HCT116 (cell line): ENCODE data around the gene LCN9. TPM values are rescaled to one million over a fixed set of nuclear protein-coding genes. Genes with fewer than 3 reads are reported as not detected.

ENCODE experiments used
- ATAC-seq: fragments of 200-7000 bp; cut with Tn5 transposase; 2 replicates; pipeline ENCODE4 v1.9.1; 2020; ENCODE audit warnings: mild to moderate bottlenecking, moderate library complexity
- BruUV-seq: library from RNA; stranded (reverse); fragments of 400-500 nt; replicated peaks from 2 replicates; lab custom pipeline; 2021; lab: Mats Ljungman, UMichigan
- CTCF ChIA-PET: fragments of 300-600 bp; sonication (Branson Sonifier 250); formaldehyde crosslinking; loops from one replicate; lab custom pipeline; 2021; ENCODE audit warnings: antibody characterized with exemption; lab: Charles Lee
- POLR2A ChIA-PET: fragments of 300-600, 350-600 bp; sonication (Branson Sonifier 250); formaldehyde crosslinking; loops from one replicate; lab custom pipeline; 2021; ENCODE audit warnings: antibody characterized with exemption; lab: Charles Lee
- RAD21 ChIA-PET, 2 experiments: fragments of 300-600 bp; sonication (Branson Sonifier 250); formaldehyde crosslinking; loops; one replicate each; lab custom pipeline; 2023; ENCODE audit warnings: low total read pairs in 2 of 2; ENCODE audit not compliant: uncharacterized antibody in 2 of 2, unreplicated experiment in 2 of 2, low non-redundant PET in 1 of 2; lab: Charles Lee
- DNase-seq: peaks from one replicate; pipeline ENCODE4 v3.0.0-alpha.2; 2010; ENCODE audit warnings: low read depth, low spot score
- H2AFZ ChIP-seq: fragments of 200-600 bp; shearing (Covaris generic), sonication (generic); 2 replicates; pipeline ENCODE4 v1.6.1; 2017; ENCODE audit warnings: low read depth, mixed run types, mixed read lengths, antibody characterized with exemption, low read length; ENCODE audit not compliant: poor library complexity, severe bottlenecking
- H3K27ac ChIP-seq: 2 replicates; pipeline ENCODE4 v1.5.1; 2012; ENCODE audit warnings: low read depth, low read length
- H3K27me3 ChIP-seq: fragments of 200-600 bp; sonication (generic); 2 replicates; pipeline ENCODE4 v1.6.1; 2016; ENCODE audit warnings: mixed run types, low read length, mixed read lengths; ENCODE audit not compliant: insufficient read depth
- H3K36me3 ChIP-seq, 2 experiments: fragments of 200-500 bp in 1 of 2; fragments of 200-600 bp in 1 of 2; sonication (Bioruptor generic) in 1 of 2; sonication (generic) in 1 of 2; 2 replicates each; pipeline versions ENCODE4 v1.5.1 to v1.6.1; 2014 to 2016; ENCODE audit warnings: low read length in 2 of 2, inconsistent platforms in 1 of 2, mixed read lengths in 1 of 2, mixed run types in 1 of 2; ENCODE audit not compliant: insufficient read depth in 2 of 2, control insufficient read depth in 1 of 2
- H3K4me1 ChIP-seq, 2 experiments: fragments of 200-600 bp in 1 of 2; sonication (generic) in 1 of 2; 2 replicates each; pipeline versions ENCODE4 v1.5.1 to v1.6.1; 2012 to 2017; ENCODE audit warnings: low read length in 2 of 2, inconsistent platforms in 1 of 2, mild to moderate bottlenecking in 1 of 2, mixed read lengths in 1 of 2, mixed run types in 1 of 2, moderate library complexity in 1 of 2; ENCODE audit not compliant: insufficient read depth in 2 of 2, control insufficient read depth in 1 of 2
- H3K4me2 ChIP-seq: fragments of 200-600 bp; sonication (generic); 2 replicates; pipeline ENCODE4 v1.6.1; 2017; ENCODE audit warnings: mixed run types, low read length, mixed read lengths
- H3K4me3 ChIP-seq, 2 experiments: fragments of 200-600 bp in 1 of 2; sonication (generic) in 1 of 2; replicated peaks in 1 of 2; 2 replicates each; pipeline ENCODE4 v1.5.1; 2011 to 2016; ENCODE audit warnings: low read length in 2 of 2, control low read depth in 1 of 2, low read depth in 1 of 2, mild to moderate bottlenecking in 1 of 2, mixed read lengths in 1 of 2, mixed run types in 1 of 2
- H3K79me2 ChIP-seq: fragments of 200-600 bp; sonication (generic); 2 replicates; pipeline ENCODE4 v1.6.1; 2017; ENCODE audit warnings: mild to moderate bottlenecking, mixed run types, low read length, moderate library complexity, mixed read lengths; ENCODE audit not compliant: insufficient read depth
- H3K9ac ChIP-seq: fragments of 200-600 bp; sonication (generic); 2 replicates; pipeline ENCODE4 v1.6.1; 2016; ENCODE audit warnings: low read length, mixed read lengths
- H3K9me2 ChIP-seq: fragments of 200-600 bp; sonication (generic), shearing (Covaris generic); 2 replicates; pipeline ENCODE4 v1.6.1; 2017; ENCODE audit warnings: mixed run types, mild to moderate bottlenecking, moderate library complexity; ENCODE audit not compliant: insufficient read depth
- H3K9me3 ChIP-seq, 2 experiments: fragments of 200-500 bp in 1 of 2; fragments of 200-600 bp in 1 of 2; sonication (Bioruptor generic) in 1 of 2; sonication (generic) in 1 of 2; 2 replicates each; pipeline ENCODE4 v1.6.1; 2014 to 2017; ENCODE audit warnings: low read length in 2 of 2, mixed read lengths in 2 of 2, inconsistent platforms in 1 of 2, low read depth in 1 of 2, mild to moderate bottlenecking in 1 of 2, mixed run types in 1 of 2, moderate library complexity in 1 of 2; ENCODE audit not compliant: control insufficient read depth in 1 of 2, insufficient read depth in 1 of 2
- H4K20me1 ChIP-seq: fragments of 200-600 bp; sonication (generic), shearing (Covaris generic); 2 replicates; pipeline ENCODE4 v1.6.1; 2017; ENCODE audit warnings: mixed run types, mild to moderate bottlenecking, moderate library complexity; ENCODE audit not compliant: insufficient read depth
- ATF3 ChIP-seq: IDR thresholded peaks from 2 replicates; pipeline ENCODE4 v1.6.1; 2012
- CEBPB ChIP-seq: IDR thresholded peaks from 2 replicates; pipeline ENCODE4 v1.6.1; 2012; ENCODE audit warnings: low read depth
- EGR1 ChIP-seq: IDR thresholded peaks from 2 replicates; pipeline ENCODE4 v1.6.1; 2012; ENCODE audit warnings: low read depth
- ELF1 ChIP-seq: IDR thresholded peaks from 2 replicates; pipeline ENCODE4 v1.6.1; 2012; ENCODE audit warnings: low read depth, borderline replicate concordance
- EZH2 ChIP-seq: fragments of 200-600 bp; sonication (generic); IDR thresholded peaks from 2 replicates; pipeline ENCODE4 v1.6.1; 2017; ENCODE audit warnings: antibody characterized with exemption, mixed run types
- EZH2phosphoT487 ChIP-seq: fragments of 200-600 bp; IDR thresholded peaks from 2 replicates; pipeline ENCODE4 v1.6.1; 2018; ENCODE audit warnings: antibody characterized with exemption, borderline replicate concordance
- MAX ChIP-seq: IDR thresholded peaks from 2 replicates; pipeline ENCODE4 v1.6.1; 2012
- POLR2AphosphoS5 ChIP-seq: IDR thresholded peaks from 2 replicates; pipeline ENCODE4 v1.6.1; 2011; ENCODE audit warnings: mild to moderate bottlenecking, low read depth, low read length, moderate library complexity
- SIN3A ChIP-seq: IDR thresholded peaks from 2 replicates; pipeline ENCODE4 v1.6.1; 2012; ENCODE audit warnings: low read depth
- SRF ChIP-seq: IDR thresholded peaks from 2 replicates; pipeline ENCODE4 v1.6.1; 2012; ENCODE audit warnings: low read depth
- TCF7L2 ChIP-seq: IDR thresholded peaks from 2 replicates; pipeline ENCODE4 v1.7.0; 2011; ENCODE audit warnings: borderline replicate concordance, inconsistent platforms; ENCODE audit not compliant: insufficient read depth, insufficient read length; ENCODE audit errors: extremely low read depth
- YY1 ChIP-seq: IDR thresholded peaks from 2 replicates; pipeline ENCODE4 v1.6.1; 2011; ENCODE audit warnings: low read length, low read depth, moderate library complexity, mild to moderate bottlenecking; ENCODE audit not compliant: insufficient replicate concordance; ENCODE audit errors: extremely low read depth
- ZBTB33 ChIP-seq: IDR thresholded peaks from 2 replicates; pipeline ENCODE4 v1.6.1; 2011; ENCODE audit warnings: mild to moderate bottlenecking, low read length, moderate library complexity; ENCODE audit not compliant: insufficient replicate concordance; ENCODE audit errors: extremely low read depth
- ZFX ChIP-seq: fragments of 450-650 bp; IDR thresholded peaks from 2 replicates; pipeline ENCODE4 v1.6.1; 2017
- intact Hi-C: fragments of 100-400 bp; cut with micrococcal nuclease; formaldehyde crosslinking; loops from 2 replicates; pipeline ENCODE4 v1.10.0; 2022
- total RNA-seq: library from RNA; stranded (reverse); gene quantifications from one replicate; pipeline ENCODE4 v1.2.1, GENCODE V29; 2021; ENCODE audit not compliant: unreplicated experiment

Gene LCN9
- total RNA-seq, 1 experiment from 2014 or later, result not detected

GRCh38 chr9:135674977-135675376 is 11.9 kb downstream of the LCN9 start:
- no peak overlapping the region for H3K9ac ChIP-seq
- H2AFZ ChIP-seq, result no peak overlapping the region
- no TSS peak for BruUV-seq
- H3K36me3 ChIP-seq, result no peaks in the 10 kb centered on the region
- no peaks in the 10 kb centered on the region for H4K20me1 ChIP-seq
- ChIA-PET RAD21 (no interaction called here), CTCF (no interaction called here), POLR2A (no interaction called here)
- no peaks in the 10 kb centered on the region for H3K79me2 ChIP-seq
- H3K4me2 ChIP-seq, result no peak overlapping the region
- peaks cover 4% of the 10 kb centered on the region; the same call in 1 of the 2 replicates for H3K27me3 ChIP-seq
- H3K27ac ChIP-seq, result no peak overlapping the region
- intact Hi-C loops, result no loop called here
- no peak overlapping the region for H3K4me3 ChIP-seq
- H3K4me1 ChIP-seq, result no peaks in the 10 kb centered on the region
- no peaks in the 10 kb centered on the region for H3K9me3 ChIP-seq
- TF ChIP-seq MAX, result no peak
- TF ChIP-seq EZH2, result no peak
- TF ChIP-seq ZBTB33, result no peak
- no peak for TF ChIP-seq SRF
- TF ChIP-seq ATF3, result no peak
- no peak for TF ChIP-seq TCF7L2
- TF ChIP-seq ZFX, result no peak
- no peak for TF ChIP-seq EGR1
- TF ChIP-seq CEBPB, result no peak
- no peak for TF ChIP-seq ELF1
- TF ChIP-seq YY1, result no peak
- no peak for TF ChIP-seq EZH2phosphoT487
- TF ChIP-seq SIN3A, result no peak
- no peak for TF ChIP-seq POLR2AphosphoS5
- DNase-seq (no peak), ATAC-seq (no peak)
- H3K9me2 ChIP-seq, result no peaks in the 10 kb centered on the region
